Naive B cell (primary cell): ENCODE results near the gene ERG. TPM values are rescaled to one million over a fixed set of nuclear protein-coding genes. Genes with fewer than 3 reads are reported as not detected.

Experiments used
- ATAC-seq, 2 donors: fragments of 150-1000 bp; cut with Tn5 transposase; 2 replicates each; pipeline ENCODE4 v1.10.0; 2021; ENCODE audit warnings: low read depth in 2 of 2, mild to moderate bottlenecking in 2 of 2, moderate library complexity in 2 of 2
- DNase-seq: peaks from one replicate; pipeline ENCODE4 v3.0.0; 2022
- H3K27ac Mint-ChIP-seq, 6 donors: one replicate each; pipeline ENCODE4 v1.8.0; 2020 to 2022; ENCODE audit warnings: mild to moderate bottlenecking in 6 of 6, mixed read lengths in 6 of 6, moderate library complexity in 5 of 6, inconsistent platforms in 2 of 6
- H3K27me3 Mint-ChIP-seq, 3 donors: one replicate each; pipeline ENCODE4 v1.8.0; 2021 to 2022; ENCODE audit warnings: mixed read lengths in 3 of 3, mild to moderate bottlenecking in 1 of 3
- H3K36me3 Mint-ChIP-seq, 2 donors: one replicate each; pipeline ENCODE4 v1.8.0; 2020 to 2022; ENCODE audit warnings: mixed read lengths in 2 of 2, inconsistent platforms in 1 of 2, mild to moderate bottlenecking in 1 of 2
- H3K4me1 Mint-ChIP-seq, 3 donors: one replicate each; pipeline ENCODE4 v1.8.0; 2020 to 2022; ENCODE audit warnings: mixed read lengths in 3 of 3, inconsistent platforms in 1 of 3, mild to moderate bottlenecking in 1 of 3, moderate library complexity in 1 of 3
- H3K4me3 Mint-ChIP-seq, 8 donors: one replicate each; pipeline ENCODE4 v1.8.0; 2020 to 2022; ENCODE audit warnings: mild to moderate bottlenecking in 8 of 8, mixed read lengths in 8 of 8, moderate library complexity in 8 of 8, inconsistent platforms in 2 of 8
- H3K9me3 Mint-ChIP-seq, 7 donors: one replicate each; pipeline ENCODE4 v1.8.0; 2020 to 2022; ENCODE audit warnings: mixed read lengths in 7 of 7, mild to moderate bottlenecking in 5 of 7, inconsistent platforms in 2 of 7, moderate library complexity in 1 of 7
- polyA plus RNA-seq, 6 donors: library from polyadenylated mRNA; unstranded; fragments of 300-500 nt; fragmentation: Illumina TruSeq; gene quantifications; one replicate each; pipeline ENCODE4 v1.2.3, GENCODE V29; 2021; ENCODE audit warnings: low read depth in 6 of 6

The ERG gene
- polyA plus RNA-seq, 6 donors from 2014 or later, result not detected

GRCh38 chr21:38460171-38460742, 38.0 kb downstream of the ERG start:
- no peaks in the 10 kb centered on the region for H3K4me1 Mint-ChIP-seq
- H3K27ac Mint-ChIP-seq, result peak overlapping the region in 1 of 6 donors; percentile 65
- ATAC-seq (no peak), DNase-seq (no peak)
- peaks cover 0 to 5% (median 0%) of the 10 kb centered on the region in 3 donors for H3K27me3 Mint-ChIP-seq
- no peak overlapping the region for H3K4me3 Mint-ChIP-seq
- H3K9me3 Mint-ChIP-seq, result peaks cover 0 to 10% (median 0%) of the 10 kb centered on the region in 7 donors
- no peaks in the 10 kb centered on the region for H3K36me3 Mint-ChIP-seq

- Mint-ChIP-seq H3K27me3 (no peaks in the 10 kb centered on the region), H3K4me1 (no peaks in the 10 kb centered on the region), H3K9me3 (peaks cover 0 to 5% (median 0%) of the 10 kb centered on the region in 7 donors), H3K27ac (no peak overlapping the region), H3K36me3 (no peaks in the 10 kb centered on the region), H3K4me3 (no peak overlapping the region)
- ATAC-seq, result no peak
- no peak for DNase-seq
Measured at GRCh38 chr21:38459490-38459889, 38.8 kb downstream of the ERG start.

GRCh38 chr21:38455403-38455802, 42.9 kb downstream of the ERG start:
- Mint-ChIP-seq H3K27me3 (no peaks in the 10 kb centered on the region), H3K4me1 (no peaks in the 10 kb centered on the region), H3K4me3 (no peak overlapping the region), H3K27ac (no peak overlapping the region), H3K9me3 (no peaks in the 10 kb centered on the region), H3K36me3 (no peaks in the 10 kb centered on the region)
- no peak for DNase-seq
- ATAC-seq, result no peak

- Mint-ChIP-seq H3K27me3 (no peaks in the 10 kb centered on the region), H3K9me3 (no peaks in the 10 kb centered on the region), H3K27ac (no peak overlapping the region), H3K36me3 (no peaks in the 10 kb centered on the region), H3K4me1 (no peaks in the 10 kb centered on the region), H3K4me3 (no peak overlapping the region)
- DNase-seq, result no peak
- no peak for ATAC-seq
Measured at GRCh38 chr21:38454702-38455101, 43.6 kb downstream of the ERG start.

GRCh38 chr21:38454161-38454560, 44.1 kb downstream of the ERG start:
- no peaks in the 10 kb centered on the region for H3K36me3 Mint-ChIP-seq
- H3K4me1 Mint-ChIP-seq, result no peaks in the 10 kb centered on the region
- H3K27ac Mint-ChIP-seq, result no peak overlapping the region
- DNase-seq (no peak), ATAC-seq (no peak)
- H3K27me3 Mint-ChIP-seq, result no peaks in the 10 kb centered on the region
- no peak overlapping the region for H3K4me3 Mint-ChIP-seq
- no peaks in the 10 kb centered on the region for H3K9me3 Mint-ChIP-seq

- Mint-ChIP-seq H3K4me1 (no peaks in the 10 kb centered on the region), H3K36me3 (no peaks in the 10 kb centered on the region), H3K27ac (no peak overlapping the region), H3K9me3 (no peaks in the 10 kb centered on the region), H3K4me3 (no peak overlapping the region), H3K27me3 (no peaks in the 10 kb centered on the region)
- no peak for DNase-seq
- ATAC-seq, result no peak
Measured at GRCh38 chr21:38448671-38449385, 49.4 kb downstream of the ERG start.

- ATAC-seq (no peak), DNase-seq (no peak)
- peak overlapping the region in 2 of 6 donors; percentile 51 to 82 for H3K27ac Mint-ChIP-seq
- no peak overlapping the region for H3K4me3 Mint-ChIP-seq
- H3K36me3 Mint-ChIP-seq, result no peaks in the 10 kb centered on the region
- H3K27me3 Mint-ChIP-seq, result no peaks in the 10 kb centered on the region
- no peaks in the 10 kb centered on the region for H3K9me3 Mint-ChIP-seq
- H3K4me1 Mint-ChIP-seq, result no peaks in the 10 kb centered on the region
Measured at GRCh38 chr21:38447611-38448010, 50.7 kb downstream of the ERG start.

- H3K4me1 Mint-ChIP-seq, result no peaks in the 10 kb centered on the region
- no peak overlapping the region for H3K4me3 Mint-ChIP-seq
- no peaks in the 10 kb centered on the region for H3K27me3 Mint-ChIP-seq
- H3K36me3 Mint-ChIP-seq, result no peaks in the 10 kb centered on the region
- H3K27ac Mint-ChIP-seq, result peak overlapping the region in 1 of 6 donors; percentile 82
- H3K9me3 Mint-ChIP-seq, result no peaks in the 10 kb centered on the region
- no peak for DNase-seq
- ATAC-seq, result no peak
Measured at GRCh38 chr21:38444691-38445090, 53.6 kb downstream of the ERG start.

GRCh38 chr21:38443110-38443509, 55.2 kb downstream of the ERG start:
- Mint-ChIP-seq H3K27ac (no peak overlapping the region), H3K4me1 (no peaks in the 10 kb centered on the region), H3K27me3 (peaks cover 0 to 5% (median 5%) of the 10 kb centered on the region in 3 donors), H3K36me3 (no peaks in the 10 kb centered on the region), H3K9me3 (no peaks in the 10 kb centered on the region), H3K4me3 (no peak overlapping the region)
- DNase-seq (no peak), ATAC-seq (no peak)

GRCh38 chr21:38441153-38441552, 57.1 kb downstream of the ERG start:
- peaks cover 0 to 5% (median 0%) of the 10 kb centered on the region in 3 donors for H3K4me1 Mint-ChIP-seq
- H3K4me3 Mint-ChIP-seq, result no peak overlapping the region
- DNase-seq (no peak), ATAC-seq (no peak)
- no peaks in the 10 kb centered on the region for H3K36me3 Mint-ChIP-seq
- peaks cover 0 to 6% (median 5%) of the 10 kb centered on the region in 3 donors for H3K27me3 Mint-ChIP-seq
- peaks cover 0 to 4% (median 0%) of the 10 kb centered on the region in 7 donors for H3K9me3 Mint-ChIP-seq
- no peak overlapping the region for H3K27ac Mint-ChIP-seq

- DNase-seq, result no peak
- Mint-ChIP-seq H3K27ac (no peak overlapping the region), H3K4me3 (no peak overlapping the region), H3K4me1 (peaks cover 0 to 5% (median 0%) of the 10 kb centered on the region in 3 donors), H3K36me3 (no peaks in the 10 kb centered on the region), H3K27me3 (peaks cover 0 to 6% (median 5%) of the 10 kb centered on the region in 3 donors), H3K9me3 (peaks cover 0 to 4% (median 0%) of the 10 kb centered on the region in 7 donors)
- no peak for ATAC-seq
Measured at GRCh38 chr21:38440746-38441145, 57.5 kb downstream of the ERG start.

- H3K27ac Mint-ChIP-seq, result no peak overlapping the region
- H3K27me3 Mint-ChIP-seq, result peaks cover 0 to 6% (median 5%) of the 10 kb centered on the region in 3 donors
- H3K4me1 Mint-ChIP-seq, result peaks cover 2 to 12% (median 5%) of the 10 kb centered on the region in 3 donors
- no peak overlapping the region for H3K4me3 Mint-ChIP-seq
- peaks cover 0 to 4% (median 0%) of the 10 kb centered on the region in 7 donors for H3K9me3 Mint-ChIP-seq
- ATAC-seq, result no peak
- no peak for DNase-seq
- H3K36me3 Mint-ChIP-seq, result no peaks in the 10 kb centered on the region
Measured at GRCh38 chr21:38439957-38440356, 58.3 kb downstream of the ERG start.

- ATAC-seq (no peak), DNase-seq (no peak)
- Mint-ChIP-seq H3K27me3 (peaks cover 0 to 6% (median 5%) of the 10 kb centered on the region in 3 donors), H3K4me3 (no peak overlapping the region), H3K4me1 (peaks cover 2 to 13% (median 5%) of the 10 kb centered on the region in 3 donors), H3K36me3 (no peaks in the 10 kb centered on the region), H3K9me3 (peaks cover 0 to 4% (median 0%) of the 10 kb centered on the region in 7 donors), H3K27ac (peak overlapping the region in 1 of 6 donors; percentile 60)
Measured at GRCh38 chr21:38439426-38439825, 58.9 kb downstream of the ERG start.

- Mint-ChIP-seq H3K27ac (peak overlapping the region in 1 of 6 donors; percentile 48), H3K4me3 (no peak overlapping the region), H3K36me3 (no peaks in the 10 kb centered on the region), H3K4me1 (peaks cover 2 to 13% (median 5%) of the 10 kb centered on the region in 3 donors), H3K9me3 (peaks cover 0 to 4% (median 0%) of the 10 kb centered on the region in 7 donors), H3K27me3 (peaks cover 0 to 6% (median 5%) of the 10 kb centered on the region in 3 donors)
- no peak for DNase-seq
- ATAC-seq, result no peak
Measured at GRCh38 chr21:38438462-38438893, 59.8 kb downstream of the ERG start.
